DOHH2 (cell line): ENCODE measurements around the gene CDK4.
A peak's percentile ranks its signal among the peaks of the same experiment; 100 is the strongest.

Experiments
- H3F3A ChIP-seq: fragments of 200-600 bp; sonication (generic), shearing (Covaris generic); 2 replicates; pipeline ENCODE4 v1.6.0; 2016; ENCODE audit warnings: antibody characterized with exemption, mild to moderate bottlenecking; ENCODE audit not compliant: control insufficient read depth, insufficient read depth
- H3K27ac ChIP-seq: fragments of 200-600 bp; sonication (generic); 2 replicates; pipeline ENCODE4 v1.5.1; 2014; ENCODE audit warnings: low read depth, mild to moderate bottlenecking, low read length, moderate library complexity
- H3K27me3 ChIP-seq: fragments of 200-600 bp; sonication (generic); 2 replicates; pipeline ENCODE4 v1.6.1; 2014; ENCODE audit warnings: mild to moderate bottlenecking, low read length, mixed read lengths; ENCODE audit not compliant: control insufficient read depth
- H3K36me3 ChIP-seq: fragments of 200-600 bp; sonication (generic); 2 replicates; pipeline ENCODE4 v1.6.1; 2014; ENCODE audit warnings: mild to moderate bottlenecking, low read length, moderate library complexity, mixed read lengths; ENCODE audit not compliant: control insufficient read depth
- H3K4me1 ChIP-seq: fragments of 200-600 bp; sonication (generic); 2 replicates; pipeline ENCODE4 v1.6.1; 2014; ENCODE audit warnings: mild to moderate bottlenecking, low read length, mixed read lengths; ENCODE audit not compliant: control insufficient read depth
- H3K4me2 ChIP-seq: fragments of 200-600 bp; sonication (generic); 2 replicates; pipeline ENCODE4 v1.6.0; 2014; ENCODE audit warnings: mild to moderate bottlenecking, low read length, moderate library complexity
- H3K4me3 ChIP-seq: fragments of 200-600 bp; sonication (generic); 2 replicates; pipeline ENCODE4 v1.5.1; 2014; ENCODE audit warnings: mild to moderate bottlenecking, low read length, mixed read lengths
- H3K79me2 ChIP-seq: fragments of 200-600 bp; sonication (generic); 2 replicates; pipeline ENCODE4 v1.6.1; 2014; ENCODE audit warnings: mild to moderate bottlenecking, low read length, mixed read lengths; ENCODE audit not compliant: control insufficient read depth
- H3K9me2 ChIP-seq: fragments of 200-600 bp; sonication (generic); replicated peaks from 2 replicates; pipeline ENCODE4 v1.6.1; 2014; ENCODE audit warnings: mild to moderate bottlenecking, low read length, mixed read lengths; ENCODE audit not compliant: control insufficient read depth
- H3K9me3 ChIP-seq: fragments of 200-600 bp; sonication (generic); 2 replicates; pipeline ENCODE4 v1.6.1; 2014; ENCODE audit warnings: antibody characterized with exemption, low read length, mixed read lengths; ENCODE audit not compliant: control insufficient read depth, insufficient read depth
- H4K20me1 ChIP-seq: fragments of 200-600 bp; sonication (generic); 2 replicates; pipeline ENCODE4 v1.6.0; 2014; ENCODE audit warnings: low read depth, mild to moderate bottlenecking, antibody characterized with exemption, low read length, moderate library complexity; ENCODE audit not compliant: control insufficient read depth, insufficient read depth
- CTCF ChIP-seq: fragments of 200-600 bp; sonication (generic); IDR thresholded peaks from one replicate; pipeline ENCODE4 v1.5.1; 2014; ENCODE audit warnings: antibody characterized with exemption, mild to moderate bottlenecking, low read depth, low read length; ENCODE audit not compliant: poor library complexity, severe bottlenecking
- EZH2phosphoT487 ChIP-seq: fragments of 200-600 bp; sonication (generic); IDR thresholded peaks from 2 replicates; pipeline ENCODE4 v1.6.1; 2017; ENCODE audit warnings: borderline replicate concordance, mild to moderate bottlenecking, antibody characterized with exemption, low read length, moderate library complexity, mixed read lengths

The CDK4 gene

GRCh38 chr12:57744777-57745484 is 7.2 kb downstream of the CDK4 start, which contains the start of gene TSPAN31:
TSPAN31 (plus strand) TSS chr12:57745039; CDS start chr12:57745155, 116 bp downstream.
- Histone ChIP-seq H3K4me3 (peak within 1 kb of the TSS; percentile 93), H3K36me3 (peaks cover 47% of the 10 kb centered on the region), H3K4me1 (peaks cover 57% of the 10 kb centered on the region), H3K27ac (peak within 1 kb of the TSS; percentile 56), H3F3A (peaks cover 29% of the 10 kb centered on the region), H3K4me2 (peak within 1 kb of the TSS; percentile 77), H3K9me3 (no peaks in the 10 kb centered on the region), H3K27me3 (no peaks in the 10 kb centered on the region), H3K79me2 (peaks cover 41% of the 10 kb centered on the region), H4K20me1 (no peaks in the 10 kb centered on the region), H3K9me2 (no peaks in the 10 kb centered on the region)
- TF ChIP-seq CTCF (no peak), EZH2phosphoT487 (no peak)

- Histone ChIP-seq H3K9me3 (no peaks in the 10 kb centered on the region), H3K79me2 (peaks cover 41% of the 10 kb centered on the region), H4K20me1 (no peaks in the 10 kb centered on the region), H3K27me3 (no peaks in the 10 kb centered on the region), H3K36me3 (peaks cover 41% of the 10 kb centered on the region), H3K27ac (peak overlapping the region; percentile 56), H3K4me3 (peak overlapping the region; percentile 93), H3K9me2 (no peaks in the 10 kb centered on the region), H3K4me1 (peaks cover 61% of the 10 kb centered on the region), H3K4me2 (peak overlapping the region; percentile 77), H3F3A (peaks cover 29% of the 10 kb centered on the region)
- TF ChIP-seq EZH2phosphoT487 = no peak
- TF ChIP-seq CTCF = no peak
These were observed 7.8 kb downstream of the CDK4 start for GRCh38 chr12:57744194-57744776.

GRCh38 chr12:57743769-57744168 is 8.3 kb downstream of the CDK4 start:
- peak overlapping the region; percentile 56 for H3K27ac ChIP-seq
- H3K4me1 ChIP-seq = peaks cover 61% of the 10 kb centered on the region

More at GRCh38 chr12:57743769-57744168, 8.3 kb downstream of the CDK4 start:
- Histone ChIP-seq H3K9me2 (no peaks in the 10 kb centered on the region), H4K20me1 (no peaks in the 10 kb centered on the region), H3K4me3 (peak overlapping the region; percentile 93), H3F3A (peaks cover 29% of the 10 kb centered on the region), H3K79me2 (peaks cover 41% of the 10 kb centered on the region), H3K4me2 (peak overlapping the region; percentile 77), H3K27me3 (no peaks in the 10 kb centered on the region), H3K36me3 (peaks cover 36% of the 10 kb centered on the region), H3K9me3 (no peaks in the 10 kb centered on the region)
- TF ChIP-seq CTCF (no peak), EZH2phosphoT487 (no peak)
